Vagina (tissue), 2 donors: ENCODE data around the gene ZNF594. TPM values are rescaled to one million over a fixed set of nuclear protein-coding genes. Genes with fewer than 3 reads are reported as not detected.

Experiments used
- DNase-seq, 2 donors: peaks; one replicate each; pipeline ENCODE4 v3.0.0-alpha.2; 2017; ENCODE audit errors: extremely low spot score in 2 of 2
- H3K27ac ChIP-seq: fragments of 200-600 bp; sonication (generic); one replicate; pipeline ENCODE4 v1.5.1; 2019
- H3K27me3 ChIP-seq: fragments of 200-600 bp; sonication (generic); one replicate; pipeline ENCODE4 v1.5.1; 2019
- H3K36me3 ChIP-seq, 2 donors: fragments of 200-600 bp; sonication (generic); one replicate each; pipeline ENCODE4 v1.5.1; 2017 to 2019
- H3K4me1 ChIP-seq: fragments of 200-600 bp; sonication (generic); one replicate; pipeline ENCODE4 v1.5.1; 2019
- H3K4me3 ChIP-seq, 2 donors: fragments of 200-600 bp; sonication (generic); 1 replicate in 1 of 2; 2 replicates in 1 of 2; pipeline ENCODE4 v1.5.1; 2016 to 2019
- H3K9me3 ChIP-seq: fragments of 200-600 bp; sonication (generic); one replicate; pipeline ENCODE4 v1.5.1; 2019
- POLR2A ChIP-seq, 2 donors: fragments of 450-650 bp; IDR thresholded peaks; one replicate each; pipeline ENCODE4 v1.6.1; 2017; ENCODE audit warnings: antibody characterized with exemption in 2 of 2, mild to moderate bottlenecking in 2 of 2, moderate library complexity in 2 of 2
- POLR2AphosphoS5 ChIP-seq, 2 donors: sonication (generic); formaldehyde crosslinking; IDR thresholded peaks; one replicate each; pipeline ENCODE4 v1.9.0; 2017; ENCODE audit warnings: antibody characterized with exemption in 2 of 2, mild to moderate bottlenecking in 2 of 2, low read depth in 1 of 2; ENCODE audit not compliant: insufficient read depth in 1 of 2
- intact Hi-C: fragments of 100-400 bp; cut with DNase I; formaldehyde crosslinking; loops from one replicate; pipeline ENCODE4 v1.15.1; 2023
- total RNA-seq: library from RNA; depleted of rRNA; stranded (reverse); fragments of >200 nt; gene quantifications from one replicate; pipeline ENCODE4 v1.2.3, GENCODE V29; 2016
- TF ChIP-seq, protein P1 (sequence below), 3 experiments: fragments of 450-650 bp in 2 of 3; fragments of 200-600 bp in 1 of 3; sonication (generic) in 1 of 3; IDR thresholded peaks; one replicate each; pipeline ENCODE4 v1.5.1; 2017 to 2019; ENCODE audit warnings: antibody characterized with exemption in 3 of 3, mild to moderate bottlenecking in 2 of 3, moderate library complexity in 2 of 3

The ZNF594 gene
- total RNA-seq, 1 donor from 2014 or later, result 13.8 TPM

DNA sequence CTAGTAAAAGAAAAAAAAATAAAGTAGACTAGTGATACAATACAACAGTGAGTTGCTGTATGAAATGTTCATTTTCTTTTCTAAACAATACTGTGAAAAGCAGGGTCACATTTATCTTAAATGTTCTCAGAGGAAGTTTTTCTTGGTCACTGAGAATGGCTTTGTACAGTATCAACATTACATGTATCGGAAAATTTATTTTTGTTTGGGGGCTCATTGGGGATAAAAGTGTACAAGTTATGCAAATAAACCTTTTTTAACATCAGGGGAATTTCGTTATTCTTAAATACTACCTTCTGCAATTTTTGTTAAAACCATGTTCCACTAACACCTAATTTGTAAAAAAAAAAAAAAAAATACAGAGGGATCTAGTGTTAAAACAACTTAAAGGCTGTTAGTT lies 8.7 kb upstream of the ZNF594 start:
- Histone ChIP-seq H3K4me1 (no peaks in the 10 kb centered on the region), H3K27me3 (no peaks in the 10 kb centered on the region), H3K36me3 (no peaks in the 10 kb centered on the region), H3K9me3 (no peaks in the 10 kb centered on the region), H3K4me3 (no peak overlapping the region), H3K27ac (no peak overlapping the region)
- TF ChIP-seq, protein P1, sequence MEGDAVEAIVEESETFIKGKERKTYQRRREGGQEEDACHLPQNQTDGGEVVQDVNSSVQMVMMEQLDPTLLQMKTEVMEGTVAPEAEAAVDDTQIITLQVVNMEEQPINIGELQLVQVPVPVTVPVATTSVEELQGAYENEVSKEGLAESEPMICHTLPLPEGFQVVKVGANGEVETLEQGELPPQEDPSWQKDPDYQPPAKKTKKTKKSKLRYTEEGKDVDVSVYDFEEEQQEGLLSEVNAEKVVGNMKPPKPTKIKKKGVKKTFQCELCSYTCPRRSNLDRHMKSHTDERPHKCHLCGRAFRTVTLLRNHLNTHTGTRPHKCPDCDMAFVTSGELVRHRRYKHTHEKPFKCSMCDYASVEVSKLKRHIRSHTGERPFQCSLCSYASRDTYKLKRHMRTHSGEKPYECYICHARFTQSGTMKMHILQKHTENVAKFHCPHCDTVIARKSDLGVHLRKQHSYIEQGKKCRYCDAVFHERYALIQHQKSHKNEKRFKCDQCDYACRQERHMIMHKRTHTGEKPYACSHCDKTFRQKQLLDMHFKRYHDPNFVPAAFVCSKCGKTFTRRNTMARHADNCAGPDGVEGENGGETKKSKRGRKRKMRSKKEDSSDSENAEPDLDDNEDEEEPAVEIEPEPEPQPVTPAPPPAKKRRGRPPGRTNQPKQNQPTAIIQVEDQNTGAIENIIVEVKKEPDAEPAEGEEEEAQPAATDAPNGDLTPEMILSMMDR (IDR thresholded peaks at IDR 0.05), result no peak
- intact Hi-C loops, result no loop called here
- DNase-seq, result no peak

DNA sequence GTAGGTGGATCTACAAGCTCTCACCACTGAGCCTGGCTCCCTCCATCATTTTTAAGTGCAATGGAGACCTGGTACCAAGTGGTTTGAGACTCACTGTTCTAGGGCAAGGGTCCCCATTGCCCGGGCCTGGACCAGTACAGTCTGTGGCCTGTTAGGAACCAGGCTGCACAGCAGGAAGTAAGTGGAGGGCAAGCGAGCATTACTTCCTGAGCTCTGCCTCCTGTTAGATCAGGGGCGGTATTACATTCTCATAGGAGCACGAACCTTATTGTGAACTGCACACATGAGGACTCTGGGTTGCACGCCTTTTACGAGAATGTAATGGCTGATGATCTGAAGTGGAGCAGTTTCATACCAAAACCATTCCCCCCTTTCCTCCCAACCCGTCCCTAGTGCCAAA lies 6.8 kb upstream of the ZNF594 start:
- Histone ChIP-seq H3K9me3 (no peaks in the 10 kb centered on the region), H3K4me3 (no peak overlapping the region), H3K27ac (no peak overlapping the region), H3K27me3 (no peaks in the 10 kb centered on the region), H3K36me3 (no peaks in the 10 kb centered on the region), H3K4me1 (no peaks in the 10 kb centered on the region)
- DNase-seq, result no peak
- intact Hi-C loops, result no loop called here
- no peak for TF ChIP-seq POLR2A (IDR thresholded peaks at IDR 0.05)
- no peak for TF ChIP-seq POLR2AphosphoS5 (IDR thresholded peaks at IDR 0.05; ENCODE audit: insufficient read depth in 1 of 2, low read depth in 1 of 2)
- TF ChIP-seq, protein P1 (IDR thresholded peaks at IDR 0.05), result no peak

DNA sequence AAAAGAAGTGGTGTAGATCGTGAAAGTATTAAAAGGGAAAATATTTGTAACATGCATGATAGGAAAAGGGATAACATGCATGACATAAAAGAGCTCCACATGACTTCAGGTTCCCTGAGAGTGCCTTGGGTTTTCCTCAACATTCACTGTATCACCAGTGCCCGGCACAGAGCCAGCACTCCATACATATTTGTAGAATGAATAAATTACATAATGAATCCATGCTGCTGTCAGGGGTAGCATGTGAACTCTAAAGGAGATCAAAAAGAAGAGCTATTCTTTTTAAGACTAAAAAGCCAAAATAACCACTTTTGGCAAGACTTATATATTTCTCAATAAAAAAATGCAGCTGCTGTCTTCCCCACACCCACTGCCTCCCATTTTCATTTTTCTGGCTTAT lies 2.7 kb upstream of the ZNF594 start:
- H3K4me3 ChIP-seq, result no peak overlapping the region
- no peaks in the 10 kb centered on the region for H3K9me3 ChIP-seq
- TF ChIP-seq POLR2AphosphoS5 (IDR thresholded peaks at IDR 0.05; ENCODE audit: insufficient read depth in 1 of 2, low read depth in 1 of 2) (no peak), POLR2A (IDR thresholded peaks at IDR 0.05) (no peak)
- no peak for DNase-seq
- no peaks in the 10 kb centered on the region for H3K27me3 ChIP-seq
- peaks cover 25% of the 10 kb centered on the region for H3K4me1 ChIP-seq
- intact Hi-C loops, result no loop called here
- peaks cover 0 to 2% of the 10 kb centered on the region in 2 donors for H3K36me3 ChIP-seq
- H3K27ac ChIP-seq, result no peak overlapping the region

DNA sequence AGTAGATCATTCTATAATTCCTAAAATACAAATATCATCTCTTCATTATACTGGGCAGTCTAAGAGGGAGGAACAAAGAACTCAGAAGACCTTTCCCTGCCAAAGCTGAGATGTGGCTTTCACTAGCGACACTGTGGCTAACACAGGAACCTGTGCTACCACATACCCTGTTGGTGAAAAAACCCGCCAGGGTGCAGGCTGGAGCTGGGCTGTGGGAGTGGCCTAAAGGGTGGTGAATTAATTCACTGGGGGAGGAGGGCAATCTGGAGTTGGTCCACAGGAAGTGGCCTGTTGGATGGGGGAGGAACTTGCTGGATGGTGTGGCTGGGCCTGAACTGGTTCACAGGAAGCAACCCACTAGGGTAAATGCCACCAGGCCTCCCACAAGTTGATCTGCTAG lies 7.4 kb downstream of the ZNF594 start:
- intact Hi-C loops, result no loop called here
- peaks cover 78% of the 10 kb centered on the region for H3K9me3 ChIP-seq
- TF ChIP-seq POLR2AphosphoS5 (IDR thresholded peaks at IDR 0.05; ENCODE audit: insufficient read depth in 1 of 2, low read depth in 1 of 2), result no peak
- no peaks in the 10 kb centered on the region for H3K27me3 ChIP-seq
- DNase-seq, result no peak
- no peak overlapping the region for H3K4me3 ChIP-seq
- H3K4me1 ChIP-seq, result no peaks in the 10 kb centered on the region
- peaks cover 0 to 41% of the 10 kb centered on the region in 2 donors for H3K36me3 ChIP-seq
- no peak overlapping the region for H3K27ac ChIP-seq

DNA sequence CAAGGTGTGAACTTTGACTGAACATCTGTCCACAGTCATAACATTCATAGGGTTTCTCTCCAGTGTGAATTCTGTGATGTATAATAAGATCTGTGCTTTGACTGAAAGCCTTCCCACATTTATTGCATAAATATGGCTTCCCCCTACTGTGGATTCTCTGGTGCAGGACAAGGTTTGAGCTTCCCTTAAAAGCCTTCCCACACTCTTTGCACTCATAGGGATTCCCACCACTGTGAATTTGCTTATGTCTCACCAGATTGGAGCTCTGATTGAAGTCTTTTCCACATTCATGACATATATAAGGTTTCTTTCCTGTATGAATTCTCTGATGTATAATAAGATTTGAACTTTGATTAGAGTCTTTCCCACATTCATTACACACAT lies 8.3 kb downstream of the ZNF594 start:
- DNase-seq, result no peak
- intact Hi-C loops, result no loop called here
- TF ChIP-seq POLR2A (IDR thresholded peaks at IDR 0.05), result no peak
- TF ChIP-seq POLR2AphosphoS5 (IDR thresholded peaks at IDR 0.05; ENCODE audit: insufficient read depth in 1 of 2, low read depth in 1 of 2), result no peak
- TF ChIP-seq, protein P1 (IDR thresholded peaks at IDR 0.05), result no peak
- H3K36me3 ChIP-seq, result peaks cover 0 to 39% of the 10 kb centered on the region in 2 donors
- H3K4me3 ChIP-seq, result no peak overlapping the region
- H3K9me3 ChIP-seq, result peaks cover 84% of the 10 kb centered on the region
- no peaks in the 10 kb centered on the region for H3K4me1 ChIP-seq
- H3K27me3 ChIP-seq, result no peaks in the 10 kb centered on the region
- H3K27ac ChIP-seq, result no peak overlapping the region

DNA sequence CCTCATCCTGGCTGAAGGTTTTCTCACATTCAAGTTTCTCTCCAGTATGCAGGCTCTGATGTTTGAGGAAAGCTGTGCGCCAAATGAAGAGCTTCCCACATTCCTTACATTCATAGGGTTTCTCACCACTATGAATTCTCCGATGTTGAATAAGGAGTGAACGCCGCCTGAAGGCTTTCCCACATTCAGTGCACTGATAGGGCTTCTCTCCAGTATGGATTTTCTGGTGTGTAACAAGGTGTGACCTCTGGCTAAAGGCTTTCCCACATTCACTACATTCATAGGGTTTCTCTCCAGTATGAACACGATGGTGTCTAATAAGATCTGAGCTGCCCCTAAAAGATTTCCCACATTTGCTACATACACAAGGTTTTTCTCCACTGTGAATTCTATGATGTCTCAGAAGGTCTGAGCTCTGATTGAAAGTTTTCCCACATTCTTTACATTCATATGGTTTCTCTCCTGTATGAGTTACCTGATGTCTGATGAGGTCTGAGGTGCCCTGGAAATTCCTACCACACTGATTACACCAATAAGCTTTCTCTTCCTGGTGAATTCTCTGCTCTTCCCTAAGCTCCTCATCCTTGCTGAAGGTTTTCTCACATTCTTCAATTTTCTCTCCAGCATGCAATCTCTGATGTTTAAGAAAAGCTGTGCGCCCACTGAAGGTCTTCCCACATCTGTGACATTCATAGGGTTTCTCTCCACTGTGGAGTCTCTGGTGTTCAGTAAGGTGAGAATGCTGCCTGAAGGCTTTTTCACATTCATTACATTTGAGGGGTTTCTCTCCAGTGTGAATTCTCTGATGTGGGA lies 8.9 kb downstream of the ZNF594 start:
- TF ChIP-seq, protein P1 (IDR thresholded peaks at IDR 0.05), result no peak
- Histone ChIP-seq H3K4me1 (no peaks in the 10 kb centered on the region), H3K4me3 (no peak overlapping the region), H3K27me3 (no peaks in the 10 kb centered on the region), H3K27ac (no peak overlapping the region), H3K9me3 (peaks cover 84% of the 10 kb centered on the region), H3K36me3 (peaks cover 0 to 40% of the 10 kb centered on the region in 2 donors)
- intact Hi-C loops, result no loop called here
- DNase-seq, result no peak
